ENCODE results near the gene VWA2. TPM values are rescaled to one million over a fixed set of nuclear protein-coding genes. Genes with fewer than 3 reads are reported as not detected.

Gene VWA2
- total RNA-seq, 1 experiment from 2014 or later: not detected

- BruUV-seq (replicated peaks): no TSS peak
- DNase-seq (ENCODE audit: low read depth, low spot score): no peak
- no peaks in the 10 kb centered on the region for H3K36me3 ChIP-seq (ENCODE audit: control insufficient read depth in 1 of 2, insufficient read depth in 2 of 2, low read length in 2 of 2)
Measured at GRCh38 chr10:114295393-114295792, 56.3 kb downstream of the VWA2 start.

More at GRCh38 chr10:114295393-114295792, 56.3 kb downstream of the VWA2 start:
- no peak for ATAC-seq
- Histone ChIP-seq H3K4me3 (replicated peaks in 1 of 2; ENCODE audit: low read depth in 1 of 2, low read length in 2 of 2) (no peak overlapping the region), H3K9me3 (ENCODE audit: control insufficient read depth in 1 of 2, insufficient read depth in 1 of 2, low read depth in 1 of 2, low read length in 2 of 2) (peaks cover 18% of the 10 kb centered on the region in 2 experiments; a peak in 3 of 4 replicates), H3K9ac (ENCODE audit: low read length) (no peak overlapping the region), H3K9me2 (ENCODE audit: insufficient read depth) (no peaks in the 10 kb centered on the region), H3K27me3 (ENCODE audit: insufficient read depth, low read length) (no peaks in the 10 kb centered on the region), H3K79me2 (ENCODE audit: insufficient read depth, low read length) (no peaks in the 10 kb centered on the region), H3K4me1 (ENCODE audit: control insufficient read depth in 1 of 2, insufficient read depth in 2 of 2, low read length in 2 of 2) (no peaks in the 10 kb centered on the region), H3K4me2 (ENCODE audit: low read length) (no peak overlapping the region), H4K20me1 (ENCODE audit: insufficient read depth) (no peaks in the 10 kb centered on the region), H3K27ac (ENCODE audit: low read depth, low read length) (no peak overlapping the region), H2AFZ (ENCODE audit: low read depth, low read length, poor library complexity, severe bottlenecking) (no peak overlapping the region)
- ChIA-PET POLR2A (no interaction called here), CTCF (no interaction called here), RAD21 (ENCODE audit: low non-redundant PET in 1 of 2, low total read pairs in 2 of 2, uncharacterized antibody in 2 of 2, unreplicated experiment in 2 of 2) (no interaction called here)
- no peak for TF ChIP-seq ATF3 (IDR thresholded peaks at IDR 0.05)
- TF ChIP-seq, protein P1, sequence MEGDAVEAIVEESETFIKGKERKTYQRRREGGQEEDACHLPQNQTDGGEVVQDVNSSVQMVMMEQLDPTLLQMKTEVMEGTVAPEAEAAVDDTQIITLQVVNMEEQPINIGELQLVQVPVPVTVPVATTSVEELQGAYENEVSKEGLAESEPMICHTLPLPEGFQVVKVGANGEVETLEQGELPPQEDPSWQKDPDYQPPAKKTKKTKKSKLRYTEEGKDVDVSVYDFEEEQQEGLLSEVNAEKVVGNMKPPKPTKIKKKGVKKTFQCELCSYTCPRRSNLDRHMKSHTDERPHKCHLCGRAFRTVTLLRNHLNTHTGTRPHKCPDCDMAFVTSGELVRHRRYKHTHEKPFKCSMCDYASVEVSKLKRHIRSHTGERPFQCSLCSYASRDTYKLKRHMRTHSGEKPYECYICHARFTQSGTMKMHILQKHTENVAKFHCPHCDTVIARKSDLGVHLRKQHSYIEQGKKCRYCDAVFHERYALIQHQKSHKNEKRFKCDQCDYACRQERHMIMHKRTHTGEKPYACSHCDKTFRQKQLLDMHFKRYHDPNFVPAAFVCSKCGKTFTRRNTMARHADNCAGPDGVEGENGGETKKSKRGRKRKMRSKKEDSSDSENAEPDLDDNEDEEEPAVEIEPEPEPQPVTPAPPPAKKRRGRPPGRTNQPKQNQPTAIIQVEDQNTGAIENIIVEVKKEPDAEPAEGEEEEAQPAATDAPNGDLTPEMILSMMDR (IDR thresholded peaks at IDR 0.05 in 2 of 3, conservative IDR thresholded peaks at IDR 0.05 in 1 of 3; ENCODE audit: borderline replicate concordance in 1 of 3, insufficient read depth in 1 of 3, low read depth in 2 of 3, low read length in 2 of 3): no peak
- no peak for TF ChIP-seq FOSL1 (IDR thresholded peaks at IDR 0.05; ENCODE audit: low read depth)
- no peak for TF ChIP-seq ZFX (IDR thresholded peaks at IDR 0.05)
- TF ChIP-seq TCF7L2 (IDR thresholded peaks at IDR 0.05; ENCODE audit: borderline replicate concordance, extremely low read depth, insufficient read depth, insufficient read length): no peak
- TF ChIP-seq JUND (IDR thresholded peaks at IDR 0.05): no peak
- no peak for TF ChIP-seq RAD21 (IDR thresholded peaks at IDR 0.05; ENCODE audit: low read depth)
- no peak for TF ChIP-seq SIN3A (IDR thresholded peaks at IDR 0.05; ENCODE audit: low read depth)
- no peak for TF ChIP-seq CBX3 (IDR thresholded peaks at IDR 0.05; ENCODE audit: low read depth)
- intact Hi-C loops (cut with micrococcal nuclease): no loop called here

All from HCT116 (cell line).